Activated T-cell treated with anti-CD3 and anti-CD28 coated beads, Interleukin-2, amount 50 U/mL, for 72 hours (primary cell): ENCODE measurements around the gene ENTPD2. TPM values are rescaled to one million over a fixed set of nuclear protein-coding genes. Genes with fewer than 3 reads are reported as not detected.
"Not testable (repeated sequence)": the region's sequence is repeated elsewhere in the genome, so short reads cannot be mapped to it uniquely, and the experiment has no call there.

ENCODE experiments used
- ATAC-seq, 2 donors: fragments of 150-1000 bp; cut with Tn5 transposase; replicated peaks in 1 of 2; 2 replicates each; pipeline ENCODE4 v1.10.0; 2021; ENCODE audit warnings: moderate library complexity in 2 of 2, mild to moderate bottlenecking in 1 of 2
- DNase-seq, 2 donors: peaks; one replicate each; pipeline ENCODE4 v3.0.0; 2021 to 2022; ENCODE audit warnings: mixed read lengths in 1 of 2
- H3K27ac Mint-ChIP-seq: one replicate; pipeline ENCODE4 v1.8.0; 2022; ENCODE audit warnings: mild to moderate bottlenecking, moderate library complexity, mixed read lengths
- H3K27me3 Mint-ChIP-seq: one replicate; pipeline ENCODE4 v1.8.0; 2022; ENCODE audit warnings: low read depth, mixed read lengths
- H3K36me3 Mint-ChIP-seq, 2 donors: one replicate each; pipeline ENCODE4 v1.8.0; 2022; ENCODE audit warnings: mixed read lengths in 2 of 2, mild to moderate bottlenecking in 1 of 2; ENCODE audit not compliant: insufficient read depth in 2 of 2
- H3K4me1 Mint-ChIP-seq: one replicate; pipeline ENCODE4 v1.8.0; 2022; ENCODE audit warnings: low read depth, mixed read lengths
- H3K4me3 Mint-ChIP-seq, 2 donors: one replicate each; pipeline ENCODE4 v1.8.0; 2022; ENCODE audit warnings: mild to moderate bottlenecking in 2 of 2, mixed read lengths in 2 of 2, moderate library complexity in 2 of 2
- H3K9me3 Mint-ChIP-seq, 2 donors: one replicate each; pipeline ENCODE4 v1.8.0; 2022; ENCODE audit warnings: mixed read lengths in 2 of 2
- total RNA-seq, 2 donors: library from RNA; stranded (reverse); gene quantifications; one replicate each; pipeline ENCODE4 v1.2.3, GENCODE V29; 2022

ENTPD2 gene
- total RNA-seq, 2 donors from 2014 or later = 0.28 to 0.48 TPM

GRCh38 chr9:137014166-137014565, 39.7 kb downstream of the ENTPD2 start:
- Mint-ChIP-seq H3K27me3 (no peaks in the 10 kb centered on the region), H3K4me1 (no peaks in the 10 kb centered on the region), H3K9me3 (no peaks in the 10 kb centered on the region), H3K36me3 (no peaks in the 10 kb centered on the region), H3K4me3 (no peak overlapping the region), H3K27ac (no peak overlapping the region)
- DNase-seq (no peak), ATAC-seq (no peak)

GRCh38 chr9:137013571-137013940, 40.3 kb downstream of the ENTPD2 start:
- no peaks in the 10 kb centered on the region for H3K36me3 Mint-ChIP-seq
- no peak overlapping the region for H3K4me3 Mint-ChIP-seq

GRCh38 chr9:137012694-137013570, 40.9 kb downstream of the ENTPD2 start:
- no peaks in the 10 kb centered on the region for H3K27me3 Mint-ChIP-seq

More at GRCh38 chr9:137013571-137013940, 40.3 kb downstream of the ENTPD2 start:
- Mint-ChIP-seq H3K27me3 (no peaks in the 10 kb centered on the region), H3K27ac (no peak overlapping the region), H3K4me1 (no peaks in the 10 kb centered on the region), H3K9me3 (no peaks in the 10 kb centered on the region)
- DNase-seq (no peak), ATAC-seq (no peak)

DNA sequence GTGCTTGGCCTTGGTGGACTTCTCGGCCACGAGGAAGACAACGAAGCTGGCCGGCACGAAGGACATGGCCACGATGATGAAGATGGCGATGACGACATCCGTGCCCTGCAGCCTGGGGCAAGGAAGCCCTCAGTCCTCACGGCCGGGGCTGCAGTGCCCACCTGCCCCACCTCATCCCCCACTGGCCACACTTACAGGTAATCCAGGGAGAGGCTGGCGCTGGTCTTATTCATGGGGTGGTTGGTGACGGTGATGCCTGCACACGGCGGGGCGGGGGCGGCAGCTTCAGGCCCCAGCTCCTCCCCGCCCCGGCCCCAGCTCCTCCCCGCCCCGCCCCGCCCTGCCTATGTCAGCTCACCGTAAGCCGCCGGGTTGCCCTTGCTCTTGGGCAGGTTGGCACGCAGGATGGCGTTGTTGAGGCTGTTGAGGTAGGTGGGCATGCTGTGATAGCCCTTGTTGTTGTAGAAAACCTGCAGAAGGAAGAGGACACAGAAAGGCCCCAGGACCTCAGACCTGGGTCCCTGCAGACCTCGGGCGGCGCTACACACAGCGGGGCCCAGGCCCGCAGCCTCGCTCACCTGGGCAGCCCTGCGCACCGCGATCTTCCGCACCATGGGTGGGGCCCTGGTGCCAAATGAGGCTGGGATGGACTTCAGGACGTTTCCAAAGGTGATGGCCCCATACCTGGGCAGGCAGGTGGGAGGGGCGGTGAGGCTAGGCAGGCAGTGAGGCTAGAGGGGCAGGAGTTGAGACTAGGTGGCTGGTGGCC, 41.8 kb downstream of the ENTPD2 start:
- H3K4me1 Mint-ChIP-seq = no peaks in the 10 kb centered on the region
- ATAC-seq = no peak
- no peaks in the 10 kb centered on the region for H3K9me3 Mint-ChIP-seq
- H3K36me3 Mint-ChIP-seq = no peaks in the 10 kb centered on the region
- no peak for DNase-seq
- H3K27me3 Mint-ChIP-seq = no peaks in the 10 kb centered on the region
- no peak overlapping the region for H3K27ac Mint-ChIP-seq
- H3K4me3 Mint-ChIP-seq = no peak overlapping the region

More at GRCh38 chr9:137012694-137013570, 40.9 kb downstream of the ENTPD2 start:
- ATAC-seq = no peak
- Mint-ChIP-seq H3K36me3 (no peaks in the 10 kb centered on the region), H3K4me3 (no peak overlapping the region), H3K4me1 (no peaks in the 10 kb centered on the region), H3K9me3 (no peaks in the 10 kb centered on the region), H3K27ac (no peak overlapping the region)
- no peak for DNase-seq

GRCh38 chr9:137011156-137011555, 42.7 kb downstream of the ENTPD2 start:
- H3K9me3 Mint-ChIP-seq = no peaks in the 10 kb centered on the region
- H3K27ac Mint-ChIP-seq = no peak overlapping the region
- no peaks in the 10 kb centered on the region for H3K27me3 Mint-ChIP-seq
- ATAC-seq (no peak), DNase-seq (no peak)
- H3K4me1 Mint-ChIP-seq = no peaks in the 10 kb centered on the region
- no peaks in the 10 kb centered on the region for H3K36me3 Mint-ChIP-seq
- H3K4me3 Mint-ChIP-seq = no peak overlapping the region

DNA sequence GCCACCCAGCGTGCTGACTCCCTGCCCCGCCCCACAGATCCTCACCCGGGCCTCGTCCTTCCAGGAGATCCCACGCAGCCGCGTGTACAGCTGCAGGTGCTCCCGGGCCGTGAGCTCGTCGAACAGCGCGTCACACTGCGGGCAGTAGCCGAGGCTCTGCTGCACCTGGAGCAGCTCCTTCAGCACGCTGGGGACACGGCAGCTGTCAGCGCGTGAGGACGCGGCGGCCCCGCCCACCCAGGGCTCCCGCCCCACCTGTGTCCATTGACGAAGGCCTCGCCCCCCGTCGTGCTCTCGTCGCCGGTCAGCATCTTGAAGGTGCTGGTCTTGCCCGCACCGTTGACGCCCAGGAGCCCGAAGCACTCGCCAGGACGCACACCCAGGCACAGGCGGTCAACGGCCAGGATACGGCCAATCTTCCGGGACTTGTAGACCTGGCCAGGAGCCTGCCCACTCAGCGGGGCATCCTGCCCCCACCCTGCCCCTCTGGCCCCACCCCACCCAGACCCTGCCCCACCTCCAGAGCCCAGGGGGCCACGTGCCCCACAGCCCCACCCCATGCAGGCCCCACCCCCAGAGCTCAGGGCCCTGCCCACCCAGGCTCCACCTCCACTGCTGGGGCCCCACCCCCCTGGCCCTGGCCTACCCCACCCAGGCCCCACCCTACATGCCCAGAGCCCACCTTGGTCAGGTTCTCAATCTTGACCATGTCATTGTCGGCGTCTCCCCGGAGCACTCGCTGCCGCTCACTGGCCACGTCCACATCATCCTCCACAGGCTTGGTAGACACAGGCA, 43.7 kb downstream of the ENTPD2 start:
- no peaks in the 10 kb centered on the region for H3K27me3 Mint-ChIP-seq
- no peak for DNase-seq
- H3K9me3 Mint-ChIP-seq = no peaks in the 10 kb centered on the region
- H3K27ac Mint-ChIP-seq = no peak overlapping the region
- H3K36me3 Mint-ChIP-seq = no peaks in the 10 kb centered on the region
- H3K4me3 Mint-ChIP-seq = no peak overlapping the region
- H3K4me1 Mint-ChIP-seq = no peaks in the 10 kb centered on the region
- no peak for ATAC-seq

- Mint-ChIP-seq H3K4me1 (no peaks in the 10 kb centered on the region), H3K27me3 (no peaks in the 10 kb centered on the region), H3K9me3 (no peaks in the 10 kb centered on the region), H3K4me3 (no peak overlapping the region), H3K36me3 (no peaks in the 10 kb centered on the region), H3K27ac (no peak overlapping the region)
- DNase-seq = no peak
- ATAC-seq = no peak
These were observed 44.6 kb downstream of the ENTPD2 start for GRCh38 chr9:137009217-137009616.

- no peak overlapping the region for H3K27ac Mint-ChIP-seq
- no peaks in the 10 kb centered on the region for H3K36me3 Mint-ChIP-seq
- H3K27me3 Mint-ChIP-seq = no peaks in the 10 kb centered on the region
- no peaks in the 10 kb centered on the region for H3K9me3 Mint-ChIP-seq
- no peak overlapping the region for H3K4me3 Mint-ChIP-seq
- no peak for ATAC-seq
- H3K4me1 Mint-ChIP-seq = no peaks in the 10 kb centered on the region
- no peak for DNase-seq
These were observed 45.5 kb downstream of the ENTPD2 start for GRCh38 chr9:137008312-137008711.

DNA sequence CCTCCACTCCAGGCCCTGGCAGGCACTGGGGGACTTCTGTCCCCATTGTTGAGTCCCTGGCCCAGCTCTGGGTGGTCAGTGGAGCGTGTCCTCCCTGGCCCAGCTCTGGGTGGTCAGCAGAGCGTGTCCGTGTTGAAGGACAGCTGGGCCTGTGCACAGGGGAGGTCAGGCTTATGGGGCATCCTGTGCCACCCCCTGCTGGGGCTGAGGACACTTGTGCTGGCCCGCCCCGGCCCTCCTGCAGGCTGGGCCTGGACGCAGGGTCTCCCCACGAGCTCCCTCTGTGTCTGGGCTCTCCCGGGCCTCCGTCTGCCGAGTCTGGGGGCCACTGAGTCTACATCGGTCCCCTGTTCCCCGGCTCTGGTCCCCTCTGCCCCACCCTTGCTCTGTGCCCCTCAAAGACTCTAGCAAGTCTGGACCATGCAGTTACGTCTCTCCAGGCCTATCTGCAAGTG, 46.0 kb downstream of the ENTPD2 start:
- Mint-ChIP-seq H3K4me1 (no peaks in the 10 kb centered on the region), H3K27me3 (no peaks in the 10 kb centered on the region), H3K4me3 (no peak overlapping the region), H3K9me3 (no peaks in the 10 kb centered on the region), H3K36me3 (no peaks in the 10 kb centered on the region), H3K27ac (no peak overlapping the region)
- DNase-seq (no peak), ATAC-seq (no peak)

DNA sequence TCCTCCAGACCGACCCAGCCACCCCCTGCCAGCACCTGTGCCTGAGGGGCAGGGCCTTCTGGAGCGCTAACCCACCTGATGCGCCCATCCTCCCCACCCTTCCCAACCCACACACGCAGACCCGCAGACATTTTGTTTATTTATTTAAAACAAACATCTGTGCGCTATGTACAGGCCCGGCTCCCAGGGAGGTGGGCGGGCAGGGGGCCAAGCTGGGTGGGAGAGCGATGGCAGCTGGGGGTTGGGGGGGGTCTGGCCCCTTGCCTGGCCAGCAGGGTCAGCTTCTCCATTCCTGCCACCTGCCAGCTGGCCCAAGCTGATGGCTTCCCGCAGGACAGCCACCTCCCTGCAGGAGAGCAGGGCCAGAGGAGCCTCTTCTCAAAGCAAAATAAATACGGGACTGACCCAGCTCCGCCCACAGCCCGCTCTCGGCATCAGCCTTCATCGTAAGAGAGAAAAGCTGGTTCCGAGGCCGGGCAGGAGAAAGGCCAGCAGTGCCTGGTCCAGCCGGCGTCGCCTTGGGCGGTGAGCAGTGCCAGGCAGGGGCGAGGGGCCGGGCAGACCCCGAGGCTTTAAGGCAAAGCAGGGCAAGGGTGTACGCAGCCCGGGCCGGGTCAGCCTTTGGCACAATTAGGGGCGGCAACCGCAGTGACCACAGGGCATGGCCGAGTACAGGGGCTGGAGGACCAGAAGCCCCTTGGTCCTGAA, 46.6 kb downstream of the ENTPD2 start:
- Mint-ChIP-seq H3K4me3 (no peak overlapping the region), H3K27ac (no peak overlapping the region), H3K9me3 (no peaks in the 10 kb centered on the region), H3K36me3 (no peaks in the 10 kb centered on the region), H3K27me3 (no peaks in the 10 kb centered on the region), H3K4me1 (no peaks in the 10 kb centered on the region)
- no peak for ATAC-seq
- DNase-seq = no peak

GRCh38 chr9:137006116-137007003, 47.5 kb downstream of the ENTPD2 start:
- Mint-ChIP-seq H3K27ac (no peak overlapping the region), H3K4me1 (no peaks in the 10 kb centered on the region), H3K9me3 (no peaks in the 10 kb centered on the region), H3K4me3 (peak overlapping the region in 1 of 2 donors; percentile 4), H3K27me3 (no peaks in the 10 kb centered on the region), H3K36me3 (no peaks in the 10 kb centered on the region)
- ATAC-seq (peak; percentile 36 to 45), DNase-seq (peak in 1 of 2 donors; percentile 23)

- not testable (repeated sequence) for ATAC-seq, DNase-seq, H3K4me3 Mint-ChIP-seq, H3K27ac Mint-ChIP-seq, H3K9me3 Mint-ChIP-seq, H3K36me3 Mint-ChIP-seq, H3K27me3 Mint-ChIP-seq
- H3K4me1 Mint-ChIP-seq = peaks cover 14% of the 10 kb centered on the region
These were observed 49.6 kb downstream of the ENTPD2 start for GRCh38 chr9:137004285-137004684.
